MM.1S (cell line): ENCODE data around the gene KREMEN2.

Experiments
- EZH2 ChIP-seq: fragments of 300-600 bp; sonication (generic); optimal IDR thresholded peaks from 2 replicates; pipeline ENCODE3; 2017; ENCODE audit warnings: low read depth, mild to moderate bottlenecking, antibody characterized with exemption, low read length, mixed read lengths
- EZH2phosphoT487 ChIP-seq: fragments of 300-600 bp; sonication (generic); IDR thresholded peaks from 2 replicates; pipeline ENCODE4 v1.6.1; 2018; ENCODE audit warnings: antibody characterized with exemption, low read length
- TF ChIP-seq, protein P1 (sequence below): fragments of 300-600 bp; sonication (generic); IDR thresholded peaks from 2 replicates; pipeline ENCODE4 v1.5.1; 2016; ENCODE audit warnings: antibody characterized with exemption, low read length, mixed read lengths

DNA sequence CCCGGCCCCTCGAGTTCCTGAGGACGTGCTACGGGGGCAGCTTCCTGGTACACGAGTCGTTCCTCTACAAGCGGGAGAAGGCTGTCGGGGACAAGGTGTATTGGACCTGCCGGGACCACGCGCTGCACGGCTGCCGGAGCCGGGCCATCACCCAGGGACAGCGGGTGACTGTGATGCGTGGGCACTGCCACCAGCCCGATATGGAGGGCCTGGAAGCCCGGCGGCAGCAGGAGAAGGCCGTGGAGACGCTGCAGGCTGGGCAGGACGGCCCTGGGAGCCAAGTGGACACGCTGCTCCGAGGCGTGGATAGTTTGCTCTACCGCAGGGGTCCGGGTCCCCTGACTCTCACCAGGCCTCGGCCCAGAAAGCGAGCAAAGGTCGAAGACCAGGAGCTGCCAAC is 30.9 kb upstream of the KREMEN2 start:
- TF ChIP-seq, protein P1, sequence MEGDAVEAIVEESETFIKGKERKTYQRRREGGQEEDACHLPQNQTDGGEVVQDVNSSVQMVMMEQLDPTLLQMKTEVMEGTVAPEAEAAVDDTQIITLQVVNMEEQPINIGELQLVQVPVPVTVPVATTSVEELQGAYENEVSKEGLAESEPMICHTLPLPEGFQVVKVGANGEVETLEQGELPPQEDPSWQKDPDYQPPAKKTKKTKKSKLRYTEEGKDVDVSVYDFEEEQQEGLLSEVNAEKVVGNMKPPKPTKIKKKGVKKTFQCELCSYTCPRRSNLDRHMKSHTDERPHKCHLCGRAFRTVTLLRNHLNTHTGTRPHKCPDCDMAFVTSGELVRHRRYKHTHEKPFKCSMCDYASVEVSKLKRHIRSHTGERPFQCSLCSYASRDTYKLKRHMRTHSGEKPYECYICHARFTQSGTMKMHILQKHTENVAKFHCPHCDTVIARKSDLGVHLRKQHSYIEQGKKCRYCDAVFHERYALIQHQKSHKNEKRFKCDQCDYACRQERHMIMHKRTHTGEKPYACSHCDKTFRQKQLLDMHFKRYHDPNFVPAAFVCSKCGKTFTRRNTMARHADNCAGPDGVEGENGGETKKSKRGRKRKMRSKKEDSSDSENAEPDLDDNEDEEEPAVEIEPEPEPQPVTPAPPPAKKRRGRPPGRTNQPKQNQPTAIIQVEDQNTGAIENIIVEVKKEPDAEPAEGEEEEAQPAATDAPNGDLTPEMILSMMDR = no peak
- no peak for TF ChIP-seq EZH2phosphoT487
- TF ChIP-seq EZH2 = no peak
